Left renal cortex interstitium (tissue), 4 donors: ENCODE data around the gene HSD17B10. TPM values are rescaled to one million over a fixed set of nuclear protein-coding genes. Genes with fewer than 3 reads are reported as not detected.
"Not testable (repeated sequence)": the region's sequence is repeated elsewhere in the genome, so short reads cannot be mapped to it uniquely, and the experiment has no call there.

Experiments
- DNase-seq, 4 donors: peaks; one replicate each; pipeline ENCODE4 v3.0.0-alpha.2; 2013; ENCODE audit warnings: low read depth in 4 of 4, low spot score in 2 of 4, missing footprints in 1 of 4
- polyA plus RNA-seq, 4 donors: library from polyadenylated mRNA; unstranded; fragments of 120-200 nt; gene quantifications; one replicate each; pipeline ENCODE4 v1.2.1, GENCODE V29; 2013; ENCODE audit not compliant: insufficient read length in 4 of 4

Gene HSD17B10
- polyA plus RNA-seq: 100 to 1,000 TPM; 103 to 124 (median 112) TPM

GRCh38 chrX:53433651-53434639 is at the start of gene HSD17B10:
Gene HSD17B10 (minus strand): TSS chrX:53434370. CDS start chrX:53434345, 25 bp downstream.
- DNase-seq: peak in 2 of 4 donors; percentile 51 to 65

- no peak for DNase-seq
Observed at GRCh38 chrX:53483416-53483815, 49.2 kb upstream of the HSD17B10 start.

GRCh38 chrX:53481816-53482465 is 47.8 kb upstream of the HSD17B10 start:
- peak in 3 of 4 donors; percentile 2 to 27 (median 9) for DNase-seq

DNA sequence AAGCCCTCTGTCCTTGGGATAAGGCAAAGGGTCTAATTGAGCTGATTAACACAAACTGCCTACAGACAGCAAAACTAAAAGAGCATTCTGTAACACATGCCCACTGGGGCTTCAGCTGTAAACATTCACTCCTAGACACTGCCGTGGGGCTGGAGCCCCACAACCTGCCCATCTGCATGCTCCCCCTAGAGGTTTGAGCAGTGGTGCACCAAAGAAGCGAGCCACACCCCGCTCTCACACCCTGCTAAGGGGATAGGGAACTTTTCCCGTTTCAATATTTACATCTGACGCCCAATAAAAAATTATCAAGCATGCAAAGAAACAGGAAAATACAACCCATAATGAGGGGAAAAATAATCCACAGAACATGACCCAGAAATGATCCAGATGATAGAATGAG is 46.9 kb upstream of the HSD17B10 start:
- no peak for DNase-seq

DNA sequence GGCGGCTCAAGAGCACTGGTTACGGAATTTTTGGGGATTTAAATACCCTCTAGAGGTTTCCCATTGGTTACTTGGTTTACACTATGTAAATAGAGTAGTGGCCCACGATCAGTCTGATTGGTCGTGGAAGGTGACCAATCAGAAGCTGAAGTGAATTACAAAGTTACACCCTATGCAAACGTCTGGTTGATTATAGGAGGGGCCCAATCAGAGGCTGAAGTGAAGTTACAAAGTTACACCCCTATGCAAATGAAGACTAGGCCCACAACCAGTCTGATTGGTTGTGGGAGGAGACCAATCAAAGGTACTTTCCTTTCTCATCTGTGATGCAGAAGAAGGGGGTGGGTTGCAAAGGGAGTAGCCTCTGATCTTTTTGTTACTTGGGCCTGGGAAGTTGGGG is 45.1 kb upstream of the HSD17B10 start:
- DNase-seq: no peak

DNA sequence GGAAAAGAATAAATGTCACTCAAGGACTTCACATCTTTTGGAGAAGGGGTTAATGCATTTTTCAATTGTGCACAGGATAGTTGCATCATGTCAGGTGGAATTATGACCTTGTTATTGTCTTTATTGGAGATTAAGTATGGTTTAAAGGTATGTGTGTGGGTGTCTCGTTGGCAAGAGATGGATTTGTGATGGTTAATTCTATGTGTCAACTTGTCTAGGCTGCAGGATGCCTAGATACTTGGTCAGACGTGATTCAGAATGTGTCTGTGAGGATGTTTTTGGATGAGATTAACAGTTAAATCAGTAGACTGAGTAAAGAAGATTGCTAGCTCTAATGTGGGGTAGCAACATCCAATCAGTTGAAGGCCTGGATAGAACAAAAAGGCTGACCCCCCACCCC is 42.2 kb upstream of the HSD17B10 start:
- DNase-seq: no peak

- no peak for DNase-seq
Observed at GRCh38 chrX:53474707-53475106, 40.5 kb upstream of the HSD17B10 start.

DNA sequence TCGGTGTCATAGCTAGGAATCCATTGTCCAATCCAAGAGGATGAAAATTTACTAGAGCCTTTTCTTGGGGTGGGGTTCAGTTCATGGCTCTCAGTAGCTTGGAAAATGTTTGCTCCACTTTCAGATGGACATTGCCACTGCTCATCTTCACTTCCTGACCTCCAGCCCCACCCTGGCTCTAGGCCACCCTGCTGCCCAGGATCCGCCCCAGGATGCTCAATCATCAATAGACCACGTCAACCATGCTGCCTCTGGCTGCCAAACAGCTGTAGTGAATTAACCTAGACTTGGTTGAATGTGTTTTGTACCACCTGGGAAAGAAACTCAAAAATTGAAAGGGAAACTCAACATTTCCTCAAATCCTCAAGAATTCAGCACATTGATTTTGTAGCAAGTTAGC is 37.2 kb upstream of the HSD17B10 start:
- no peak for DNase-seq

GRCh38 chrX:53468659-53469058 is 34.5 kb upstream of the HSD17B10 start:
- not testable (repeated sequence) for DNase-seq

- DNase-seq: no peak
Observed at GRCh38 chrX:53458082-53458481, 23.9 kb upstream of the HSD17B10 start.

GRCh38 chrX:53456254-53456653 is 22.1 kb upstream of the HSD17B10 start:
- no peak for DNase-seq

DNA sequence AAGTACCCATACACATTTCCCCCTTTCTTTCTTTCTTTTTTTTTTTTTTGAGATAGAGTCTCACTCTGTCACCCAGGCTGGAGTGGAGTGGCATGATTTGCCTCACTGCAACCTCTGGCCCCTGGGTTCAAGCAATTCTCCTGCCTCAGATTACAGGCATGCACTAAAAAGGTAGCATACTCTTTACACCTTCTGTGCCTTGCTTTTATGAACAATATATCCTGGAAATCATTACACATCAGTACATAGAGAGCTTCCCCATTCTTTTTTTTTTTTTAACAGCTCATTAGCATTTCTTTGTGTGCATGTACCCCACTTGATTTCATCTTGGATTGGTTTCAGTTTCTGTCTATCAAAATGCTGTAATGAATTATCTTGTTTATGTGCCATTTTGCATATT is 18.6 kb upstream of the HSD17B10 start:
- DNase-seq: no peak

DNA sequence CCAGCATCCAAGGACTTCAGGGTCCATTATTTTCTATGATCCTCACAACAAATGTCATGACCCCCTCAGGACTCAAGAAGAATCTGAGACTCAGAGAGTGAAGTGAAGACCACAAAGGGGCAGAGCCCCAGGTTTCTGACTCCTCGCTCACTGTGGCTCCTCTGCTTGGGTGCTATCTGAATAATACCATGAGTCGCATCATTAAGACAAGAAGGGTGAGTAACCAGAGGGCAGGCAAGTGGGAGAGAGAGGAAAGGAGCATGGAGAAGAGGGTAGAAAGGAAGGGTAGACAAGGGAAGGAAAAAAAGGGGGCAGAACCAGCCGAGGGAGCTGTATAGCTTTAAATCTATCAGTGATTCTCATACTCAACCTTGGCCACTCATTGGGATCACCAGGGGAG is 15.5 kb upstream of the HSD17B10 start:
- no peak for DNase-seq

DNA sequence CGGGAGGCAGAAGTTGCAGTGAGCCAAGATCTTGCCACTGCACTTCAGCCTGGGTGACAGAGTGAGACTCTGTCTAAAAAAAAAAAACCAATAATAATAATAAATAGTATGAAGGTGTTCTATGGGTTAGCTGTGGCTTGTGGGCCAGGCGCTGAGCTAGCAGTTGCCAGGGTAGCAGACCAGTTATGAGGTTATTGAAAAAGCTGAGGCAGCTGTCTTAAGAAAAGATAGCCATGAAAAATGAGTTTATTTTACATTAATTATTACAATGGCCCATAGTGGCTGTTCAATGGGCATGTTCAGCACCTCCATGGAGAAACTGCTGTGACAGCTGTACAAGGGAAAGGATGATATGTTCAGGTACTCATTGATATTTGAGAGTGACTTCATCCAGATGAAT is 13.3 kb upstream of the HSD17B10 start:
- no peak for DNase-seq

DNA sequence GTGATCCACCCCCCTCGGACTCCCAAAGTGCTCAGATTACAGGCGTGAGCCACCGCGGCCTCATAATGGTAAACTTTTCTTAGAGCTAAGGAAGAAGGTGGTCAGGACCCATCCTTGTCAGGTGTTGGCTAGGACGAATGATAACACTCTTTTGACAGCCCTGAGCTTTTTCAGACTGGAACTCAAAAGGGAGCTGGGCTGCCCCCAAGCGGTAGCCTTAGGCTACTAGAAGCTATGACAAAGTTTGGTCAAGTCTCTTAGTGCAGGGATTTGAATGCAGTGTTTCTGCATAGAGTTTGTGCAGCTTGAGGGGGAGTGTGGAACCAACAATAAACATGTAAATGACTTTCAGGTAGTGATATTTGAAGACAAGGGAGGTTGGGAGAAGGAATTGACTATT is 11.8 kb upstream of the HSD17B10 start:
- no peak for DNase-seq

GRCh38 chrX:53442322-53442631 is 8.1 kb upstream of the HSD17B10 start:
- no peak for DNase-seq

- no peak for DNase-seq
Observed at GRCh38 chrX:53441531-53442321, 7.6 kb upstream of the HSD17B10 start.

DNA sequence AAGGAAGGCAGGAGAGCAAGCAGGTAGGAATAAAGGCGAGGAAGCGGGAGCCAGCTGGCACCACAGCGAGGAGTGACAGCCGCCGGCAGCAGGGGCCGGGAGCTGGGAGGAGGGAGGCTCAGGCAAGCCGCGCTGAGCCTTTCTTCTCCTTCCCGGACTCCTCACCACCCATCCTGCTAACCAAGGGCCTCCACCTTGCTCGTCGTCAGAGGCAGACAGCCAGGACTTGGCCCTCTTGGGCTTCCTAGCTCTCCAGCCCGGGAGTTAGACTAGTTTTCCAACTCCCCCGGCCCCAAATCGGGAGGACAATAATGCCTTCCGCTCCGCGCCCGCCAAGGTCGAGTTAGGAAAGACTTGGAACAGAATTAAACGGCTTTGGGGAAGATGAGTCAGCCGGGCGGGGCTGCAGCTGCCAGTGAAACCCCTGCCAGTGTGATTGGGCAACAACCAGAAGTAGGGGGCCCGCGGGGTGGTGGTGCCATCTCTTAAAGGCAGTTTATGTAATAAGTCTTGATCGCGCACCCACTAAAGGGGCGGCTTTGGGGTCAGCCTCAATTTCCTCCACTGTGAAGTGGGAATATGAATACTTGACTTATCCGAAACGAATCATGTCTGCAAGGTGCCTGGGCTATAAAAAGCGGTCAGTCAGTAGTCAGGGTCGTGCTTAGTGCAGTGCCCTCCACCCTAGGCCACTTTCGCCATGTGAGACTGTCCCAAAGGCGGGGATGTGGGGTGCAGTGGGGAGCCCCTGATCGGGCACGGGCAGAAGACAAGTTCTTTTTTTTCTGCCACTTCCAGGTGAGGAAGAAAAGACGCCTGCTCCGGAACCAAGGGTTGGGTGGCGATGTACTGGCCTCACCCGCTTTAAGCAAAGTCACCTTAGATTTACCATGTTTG is 6.7 kb upstream of the HSD17B10 start:
- no peak for DNase-seq

GRCh38 chrX:53440101-53440500 is 5.9 kb upstream of the HSD17B10 start:
- DNase-seq: no peak

DNA sequence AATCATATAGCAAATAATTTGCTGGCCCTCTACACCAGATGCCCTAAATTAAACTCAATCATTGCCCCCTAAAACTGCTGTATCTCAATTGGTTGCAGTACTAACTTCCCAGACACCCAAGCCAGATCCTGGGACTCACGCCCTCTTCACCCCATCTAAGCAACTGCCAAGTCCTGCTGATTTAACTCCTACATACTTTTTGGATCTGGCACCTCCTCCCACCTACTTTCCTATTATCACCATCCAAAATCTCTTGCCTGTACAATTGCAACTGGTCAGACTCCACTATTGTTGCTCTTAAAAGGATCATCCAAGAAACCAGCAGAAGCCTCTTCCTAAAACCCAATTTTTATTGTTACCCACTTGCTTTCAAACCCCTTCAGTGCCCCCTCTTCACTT is 4.7 kb upstream of the HSD17B10 start:
- no peak for DNase-seq
